ENCODE measurements around the gene GALR2.
"Not testable (repeated sequence)": the region's sequence is repeated elsewhere in the genome, so short reads cannot be mapped to it uniquely, and the experiment has no call there.

Gene GALR2, protein sequence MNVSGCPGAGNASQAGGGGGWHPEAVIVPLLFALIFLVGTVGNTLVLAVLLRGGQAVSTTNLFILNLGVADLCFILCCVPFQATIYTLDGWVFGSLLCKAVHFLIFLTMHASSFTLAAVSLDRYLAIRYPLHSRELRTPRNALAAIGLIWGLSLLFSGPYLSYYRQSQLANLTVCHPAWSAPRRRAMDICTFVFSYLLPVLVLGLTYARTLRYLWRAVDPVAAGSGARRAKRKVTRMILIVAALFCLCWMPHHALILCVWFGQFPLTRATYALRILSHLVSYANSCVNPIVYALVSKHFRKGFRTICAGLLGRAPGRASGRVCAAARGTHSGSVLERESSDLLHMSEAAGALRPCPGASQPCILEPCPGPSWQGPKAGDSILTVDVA

GRCh38 chr17:76074390-76075363, at the start of gene GALR2:
Gene GALR2, plus strand, starts transcription at chr17:76074781. Its CDS starts 103 bp downstream, at chr17:76074884.
- FAIRE-seq = no peak

DNA sequence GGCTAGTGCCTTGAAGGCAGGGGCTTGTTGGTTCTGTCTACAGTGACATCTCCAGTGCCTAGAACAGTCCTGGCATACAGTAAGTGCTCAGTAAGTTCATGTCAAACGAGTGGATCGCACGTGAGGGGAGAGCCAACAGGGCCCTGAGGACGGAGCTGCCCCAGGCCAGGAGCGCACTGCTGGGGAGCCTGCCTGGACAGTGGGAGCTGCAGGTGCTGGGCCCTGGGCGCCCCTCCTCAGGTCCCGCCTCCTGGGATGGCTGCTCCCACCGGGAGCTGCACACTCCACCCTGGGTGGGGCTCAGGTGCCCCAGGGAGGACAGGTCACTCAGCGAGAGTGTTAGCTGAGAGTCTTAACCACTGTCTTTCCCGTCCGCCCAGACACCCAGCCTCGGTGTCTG, 49.3 kb upstream of the GALR2 start:
- no peak for FAIRE-seq

GRCh38 chr17:76026714-76027158, 47.8 kb upstream of the GALR2 start:
- FAIRE-seq = no peak

GRCh38 chr17:76027159-76027839, 47.3 kb upstream of the GALR2 start, which contains the start of gene EVPL:
Gene EVPL, minus strand, starts transcription at chr17:76027306. Its CDS starts 108 bp downstream, at chr17:76027198.
- FAIRE-seq = no peak

GRCh38 chr17:76032073-76032779, 42.4 kb upstream of the GALR2 start:
- FAIRE-seq = no peak

- no peak for FAIRE-seq
These were observed 41.8 kb upstream of the GALR2 start for GRCh38 chr17:76032780-76033108.

DNA sequence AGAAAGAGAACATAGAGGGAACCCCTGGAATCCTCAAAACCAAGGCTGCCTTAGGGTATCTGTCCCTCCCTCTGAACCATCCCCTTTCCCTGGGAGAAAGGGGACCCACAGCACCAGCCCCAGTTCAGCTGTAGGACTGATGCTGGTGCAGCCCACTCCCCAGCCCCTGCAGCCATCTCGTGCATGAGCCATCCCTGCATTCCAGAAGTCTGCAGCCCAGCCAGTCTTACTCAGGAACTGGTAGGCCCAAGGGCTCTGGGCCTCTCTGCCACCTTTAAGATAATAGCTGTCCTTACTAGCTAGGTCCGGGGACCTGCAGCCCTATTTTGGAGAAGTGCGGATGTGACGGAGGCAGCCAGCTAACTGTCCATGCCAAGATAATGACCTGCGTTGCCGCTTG, 41.4 kb upstream of the GALR2 start:
- FAIRE-seq = no peak

GRCh38 chr17:76034428-76035350, 39.9 kb upstream of the GALR2 start:
- no peak for FAIRE-seq

DNA sequence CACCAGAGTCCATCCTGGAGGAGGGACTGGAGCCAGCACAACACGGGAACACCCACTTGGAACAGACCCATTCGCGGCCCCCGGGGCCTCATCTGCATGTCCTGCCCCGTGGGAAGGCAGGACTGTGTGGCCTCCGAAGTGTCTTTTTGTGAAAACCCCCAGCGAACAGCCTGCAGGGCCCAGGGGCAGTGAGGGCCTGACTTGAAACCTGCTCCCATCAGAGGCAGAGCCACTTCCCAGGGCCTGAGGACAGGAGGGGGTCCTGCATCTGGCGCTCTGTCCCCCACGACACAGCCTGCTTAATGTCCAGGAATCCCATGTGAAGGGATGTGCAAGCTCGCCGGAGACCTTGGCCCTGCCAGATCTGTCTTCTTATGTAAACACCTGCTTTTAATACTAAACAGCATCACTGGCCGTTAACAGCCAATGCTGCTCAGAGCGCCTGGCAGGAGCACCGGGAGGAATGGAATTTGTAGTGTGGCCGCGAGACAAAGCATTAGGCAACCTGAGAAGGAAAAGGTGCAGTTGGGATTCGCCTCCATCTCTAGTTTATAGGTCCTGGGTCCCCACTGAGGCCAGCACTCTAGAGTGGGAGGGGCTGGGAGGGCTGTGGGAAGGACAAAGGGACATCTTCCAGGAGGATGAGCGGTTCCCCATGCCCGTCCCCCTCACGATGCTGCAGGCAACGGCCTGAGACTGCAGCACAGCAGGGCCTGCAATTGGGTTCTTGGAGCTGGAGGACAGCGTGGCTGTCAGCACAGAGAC, 37.9 kb upstream of the GALR2 start:
- no peak for FAIRE-seq

- no peak for FAIRE-seq
These were observed 36.5 kb upstream of the GALR2 start for GRCh38 chr17:76038050-76038449.

- no peak for FAIRE-seq
These were observed 35.5 kb upstream of the GALR2 start for GRCh38 chr17:76039121-76039520.

DNA sequence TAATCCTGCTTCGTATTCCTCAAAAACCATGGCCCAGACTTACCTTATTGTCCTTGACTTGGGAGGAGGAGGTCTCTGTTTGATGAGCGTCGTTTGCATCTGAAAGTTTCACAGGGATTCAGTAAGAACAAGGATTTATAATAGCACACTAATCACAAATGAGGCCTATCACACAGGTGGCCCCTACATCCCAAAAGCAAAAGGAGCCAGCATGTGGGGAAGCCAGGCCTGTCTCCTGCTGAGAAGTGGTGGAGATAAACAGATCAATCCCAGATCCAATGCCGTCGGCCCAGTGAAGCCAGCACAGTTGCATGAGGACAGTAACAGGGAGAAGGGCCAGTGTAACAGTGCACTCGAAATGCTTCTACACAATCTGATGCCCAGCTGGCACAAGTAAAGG, 34.2 kb upstream of the GALR2 start:
- no peak for FAIRE-seq

- FAIRE-seq = not testable (repeated sequence)
These were observed 31.7 kb upstream of the GALR2 start for GRCh38 chr17:76042868-76043267.

GRCh38 chr17:76044475-76045007, 30.0 kb upstream of the GALR2 start:
- not testable (repeated sequence) for FAIRE-seq

- no peak for FAIRE-seq
These were observed 28.5 kb upstream of the GALR2 start for GRCh38 chr17:76046064-76046463.

DNA sequence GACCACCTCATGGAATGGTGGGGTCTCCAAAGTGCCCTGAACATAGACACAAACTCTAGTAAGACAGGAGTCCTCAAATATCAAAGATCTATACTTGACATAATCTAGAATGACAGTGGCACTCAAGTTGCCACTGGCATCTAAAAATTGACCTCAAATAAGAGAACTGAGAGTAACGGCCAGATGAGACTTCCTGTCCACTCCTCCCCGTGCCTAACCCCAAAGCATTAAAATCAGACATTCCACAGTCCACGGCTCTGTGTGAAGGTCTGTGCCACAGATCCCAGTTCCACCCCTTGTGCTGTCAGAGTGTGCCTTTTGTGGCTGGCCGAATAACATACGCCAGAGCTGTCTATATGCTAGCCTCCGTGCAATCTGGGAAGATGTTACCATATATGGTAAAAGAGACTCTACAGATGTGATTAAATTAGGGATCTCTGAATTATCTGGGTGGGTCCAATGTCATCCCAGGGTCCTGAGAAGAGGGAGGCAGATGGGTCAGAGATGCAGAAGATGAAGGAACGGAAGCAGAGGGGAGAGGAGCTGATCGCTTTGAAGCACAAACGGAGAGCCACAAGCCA, 26.5 kb upstream of the GALR2 start:
- FAIRE-seq = no peak

DNA sequence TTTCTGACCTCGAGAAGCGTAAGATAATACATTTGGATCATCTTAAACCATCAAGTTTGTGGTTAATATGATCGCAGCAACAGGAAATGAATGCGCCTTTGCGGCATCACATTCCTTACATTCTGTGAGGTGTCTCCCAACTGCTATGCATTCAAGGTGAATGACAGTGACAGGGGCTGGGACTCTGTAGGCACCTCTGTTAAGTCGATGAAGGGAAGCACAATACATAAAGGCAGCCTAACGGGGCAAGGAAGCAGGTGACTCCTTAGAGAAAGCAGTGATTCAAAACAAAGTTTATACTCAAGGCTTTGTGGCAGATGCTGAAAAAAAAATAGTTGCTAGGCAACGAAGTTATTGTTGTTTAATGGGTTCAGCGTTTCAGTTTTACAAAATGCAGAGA, 25.9 kb upstream of the GALR2 start:
- no peak for FAIRE-seq

DNA sequence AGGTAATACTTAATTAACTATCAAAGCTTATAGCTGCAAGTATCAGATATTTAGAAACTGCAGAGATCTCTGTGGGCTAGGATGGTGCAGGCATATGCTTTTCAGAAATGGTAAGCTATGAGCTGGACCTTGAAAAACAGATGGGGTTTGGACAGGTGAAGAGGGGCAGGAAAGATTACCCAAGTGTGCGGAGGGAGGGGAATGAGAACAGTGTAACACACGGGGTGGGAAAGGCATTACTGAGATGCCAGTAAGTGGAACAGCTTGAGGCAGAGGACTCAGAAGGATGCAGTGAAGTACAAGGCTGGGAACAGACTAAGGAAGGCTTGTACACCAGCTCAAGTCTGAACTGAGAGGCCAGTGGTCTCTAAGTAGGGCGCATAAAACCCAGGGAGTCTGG, 25.3 kb upstream of the GALR2 start:
- no peak for FAIRE-seq

DNA sequence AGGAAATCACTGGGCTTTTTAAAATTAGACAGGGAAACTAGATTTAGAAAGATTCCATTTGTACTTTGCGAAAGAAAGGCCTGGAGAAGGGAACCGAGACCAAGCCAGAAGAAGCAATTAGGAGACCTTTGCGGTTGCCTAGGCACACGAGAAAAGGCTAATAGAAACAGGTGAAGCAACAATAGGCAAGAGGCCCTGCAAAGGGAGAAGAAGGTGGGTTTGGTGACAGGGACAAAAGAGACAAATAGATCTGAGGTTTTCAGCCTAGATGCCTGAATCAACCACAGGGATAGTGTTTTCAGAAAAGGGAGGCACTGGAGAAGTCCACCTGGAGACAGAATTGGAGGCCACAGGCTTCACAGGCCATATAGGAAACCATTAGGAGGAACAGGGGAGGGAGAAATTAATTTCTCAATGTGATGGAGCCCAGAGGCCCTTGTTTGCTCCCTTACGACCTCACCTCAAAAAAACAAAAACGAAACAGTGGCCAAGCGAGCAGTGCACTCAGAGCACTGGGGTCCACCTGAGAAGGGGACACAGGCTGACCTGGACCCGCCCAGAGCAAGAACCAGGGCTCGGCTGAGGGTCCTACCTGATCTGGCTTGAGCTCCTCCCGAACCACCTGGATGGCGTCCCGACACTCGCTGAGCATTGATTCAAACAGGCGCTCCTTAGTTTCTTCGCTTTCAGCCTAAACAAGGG, 24.6 kb upstream of the GALR2 start:
- FAIRE-seq = no peak

Measured in endometrium (tissue), 2 donors.